NCI-H146 (cell line): ENCODE results near the gene CCL26.
"Not testable (repeated sequence)": the region's sequence is repeated elsewhere in the genome, so short reads cannot be mapped to it uniquely, and the experiment has no call there.

Experiments used
- DNase-seq: peaks from one replicate; lab custom pipeline; 2025; lab: John Stamatoyannopoulos, UW

CCL26 gene

GRCh38 chr7:75738975-75739795, 32.8 kb downstream of the CCL26 start:
- peak; percentile 99 for DNase-seq

DNA sequence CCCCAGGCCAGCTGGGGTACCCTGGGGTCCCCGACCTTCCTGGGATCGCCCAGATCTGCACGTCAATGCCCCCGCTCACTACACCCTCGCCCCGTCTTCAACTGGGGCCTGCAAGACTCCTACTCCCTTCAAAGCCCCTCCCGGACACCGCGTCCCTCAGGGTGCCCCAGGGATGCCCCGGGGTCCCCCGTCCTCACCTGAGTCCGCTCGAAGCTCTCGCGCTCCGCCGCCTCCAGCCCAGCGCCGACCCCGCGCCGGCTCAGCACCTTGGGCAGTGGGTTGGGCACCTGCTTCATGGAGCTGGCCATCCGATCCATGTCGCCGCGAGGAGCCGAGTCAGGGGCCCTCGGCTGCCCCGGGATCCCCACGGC, 33.4 kb downstream of the CCL26 start, which contains the start of gene HIP1:
Gene HIP1, minus strand, starts transcription at position 338 of the 371 bp plus-strand sequence. Its CDS starts 21 bp downstream, at position 317.
- no peak for DNase-seq

- DNase-seq: no peak
Measured at GRCh38 chr7:75737856-75738603, 34.0 kb downstream of the CCL26 start.

- DNase-seq: no peak
Measured at GRCh38 chr7:75735581-75736350, 36.2 kb downstream of the CCL26 start.

DNA sequence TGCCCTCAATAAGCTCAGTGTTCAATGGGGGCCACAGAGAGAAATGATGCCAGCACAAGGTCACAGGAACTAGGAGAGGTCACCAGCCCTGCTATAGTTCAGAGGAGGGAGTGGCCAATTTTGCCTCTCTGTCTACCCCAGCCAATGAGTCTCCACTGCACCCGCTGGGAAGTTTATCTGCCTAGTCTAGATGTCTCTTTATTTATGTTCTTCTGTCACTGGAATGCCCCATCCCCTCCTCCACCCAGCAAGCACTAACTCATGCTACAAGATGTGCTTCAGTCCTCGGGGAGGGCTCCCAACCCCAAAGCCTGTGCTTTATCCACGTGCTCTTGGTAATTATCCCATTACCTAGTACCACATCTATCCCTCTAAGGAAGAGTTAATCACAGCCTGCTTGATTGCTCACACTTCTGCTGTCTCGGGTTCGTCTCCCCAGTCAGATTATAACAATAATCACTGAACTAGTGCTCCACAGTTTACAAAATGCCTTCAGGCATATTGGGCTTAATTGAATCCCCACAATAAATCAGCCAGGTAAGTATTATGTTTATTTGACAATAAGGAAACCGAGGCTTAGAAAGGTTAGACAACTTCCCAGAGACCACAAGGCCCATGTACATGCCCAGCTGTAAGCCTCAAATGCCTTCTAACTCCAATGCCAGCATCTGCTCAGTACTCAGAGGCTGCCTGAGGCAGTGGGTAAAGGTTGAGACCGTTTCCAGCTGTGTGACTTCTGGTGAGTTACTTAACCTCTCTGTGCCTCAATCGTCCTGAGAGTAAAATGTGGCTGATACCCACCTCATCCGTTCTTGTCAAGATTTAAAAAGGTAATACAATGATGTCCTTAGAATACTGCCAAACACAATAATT, 37.2 kb downstream of the CCL26 start:
- DNase-seq: no peak

DNA sequence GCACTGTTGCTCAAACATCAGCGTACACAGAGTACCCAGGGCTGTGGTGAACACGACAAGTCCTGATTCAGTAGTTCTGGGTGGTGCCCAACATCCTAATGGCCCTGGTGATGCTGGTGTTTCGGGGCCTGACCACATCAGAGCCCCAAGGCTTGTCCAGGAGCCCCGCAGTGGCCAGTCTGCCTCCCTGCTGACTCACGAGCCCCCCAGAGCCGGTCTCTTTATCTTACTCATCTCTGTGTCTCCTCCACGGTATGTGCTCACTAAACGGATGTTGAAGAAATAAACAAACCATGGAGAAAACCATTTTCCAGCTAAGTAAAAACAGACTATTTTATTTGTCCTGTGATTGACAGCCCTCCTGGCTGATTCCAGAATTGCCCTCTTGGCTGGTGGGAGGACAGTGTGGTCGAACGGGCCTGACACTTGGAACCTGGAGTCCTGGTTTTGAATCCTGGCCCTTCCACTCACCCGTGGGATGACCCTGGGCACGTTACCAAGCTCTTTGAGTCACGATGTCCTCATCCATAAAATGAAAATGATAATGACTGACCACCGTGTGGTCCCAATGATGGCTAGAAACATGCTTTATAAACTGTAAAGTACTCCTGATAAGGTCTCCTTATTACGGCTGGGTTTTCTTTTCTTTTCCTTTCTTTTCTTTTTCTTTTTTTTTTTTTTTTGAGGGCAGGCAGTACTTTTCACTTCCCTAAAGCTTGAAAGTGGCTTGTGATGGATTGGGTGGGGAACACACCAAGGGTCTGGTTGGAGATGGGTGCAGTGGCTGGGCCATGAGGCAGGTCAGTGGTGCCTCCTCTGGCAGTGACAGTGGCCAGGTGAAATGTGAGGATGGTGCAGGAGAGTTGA, 39.0 kb downstream of the CCL26 start:
- no peak for DNase-seq

GRCh38 chr7:75732016-75732521, 39.9 kb downstream of the CCL26 start:
- DNase-seq: no peak

DNA sequence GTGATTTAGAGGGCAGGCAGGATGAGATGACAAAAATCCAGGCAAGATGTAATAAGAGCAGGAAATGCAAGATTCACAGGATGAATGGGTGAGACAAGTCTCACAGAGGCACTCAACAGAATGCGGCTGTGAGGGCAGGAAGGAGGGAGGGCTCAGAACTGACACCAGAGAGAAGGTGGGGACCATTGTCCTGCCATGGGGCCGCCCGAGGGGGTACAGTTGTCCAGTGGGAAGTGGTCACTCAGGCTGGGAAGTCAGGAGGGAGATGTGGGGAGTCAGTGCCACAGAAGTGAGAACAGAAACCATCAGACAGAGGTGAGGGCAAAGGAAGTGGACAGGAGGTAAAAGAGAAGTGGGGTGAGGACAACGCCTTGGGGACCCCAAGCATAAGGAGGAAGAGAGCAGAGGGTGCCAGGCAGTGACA, 42.1 kb downstream of the CCL26 start:
- no peak for DNase-seq

GRCh38 chr7:75727881-75728593, 44.0 kb downstream of the CCL26 start:
- no peak for DNase-seq

GRCh38 chr7:75727351-75727750, 44.7 kb downstream of the CCL26 start:
- not testable (repeated sequence) for DNase-seq

- no peak for DNase-seq
Measured at GRCh38 chr7:75725306-75725705, 46.7 kb downstream of the CCL26 start.

- DNase-seq: no peak
Measured at GRCh38 chr7:75723444-75723843, 48.6 kb downstream of the CCL26 start.

DNA sequence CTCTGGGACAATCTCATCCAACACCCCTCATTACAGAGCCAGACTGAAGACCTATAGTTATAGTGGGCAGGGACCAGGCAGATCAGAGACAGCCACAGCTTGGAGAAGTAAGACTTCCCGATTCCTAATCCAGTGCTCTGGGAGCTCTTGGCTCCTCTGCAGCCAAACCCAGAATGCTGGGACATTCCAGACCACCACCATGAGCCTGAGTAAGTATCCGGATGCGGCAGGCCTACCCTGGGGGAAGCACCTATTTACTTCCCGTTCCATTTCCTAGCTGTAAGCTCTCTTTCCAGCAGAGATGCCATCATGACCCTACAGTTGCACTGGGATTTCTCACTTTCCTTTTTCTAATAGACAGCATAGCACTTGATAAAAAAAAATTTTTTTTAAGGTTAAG, 49.6 kb downstream of the CCL26 start:
- no peak for DNase-seq

DNA sequence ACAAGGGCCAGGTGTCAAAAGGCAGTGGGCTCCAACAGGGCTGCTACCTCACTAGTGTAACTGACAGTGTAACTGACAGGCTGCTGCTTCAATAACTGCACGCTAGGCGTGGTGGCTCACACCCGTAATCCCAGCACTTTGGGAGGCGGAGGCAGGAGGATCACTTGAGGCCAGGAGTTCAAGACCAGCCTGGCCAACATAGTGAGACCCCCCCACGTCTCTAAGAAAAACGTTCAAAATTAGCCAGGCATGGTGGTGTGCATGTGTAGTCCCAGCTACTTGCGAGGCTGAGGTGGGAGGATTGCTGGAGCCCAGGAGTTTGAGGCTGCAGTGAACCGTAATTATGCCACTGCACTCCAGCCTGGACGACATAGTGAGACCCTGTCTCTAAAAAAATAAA, 50.1 kb downstream of the CCL26 start:
- not testable (repeated sequence) for DNase-seq

DNA sequence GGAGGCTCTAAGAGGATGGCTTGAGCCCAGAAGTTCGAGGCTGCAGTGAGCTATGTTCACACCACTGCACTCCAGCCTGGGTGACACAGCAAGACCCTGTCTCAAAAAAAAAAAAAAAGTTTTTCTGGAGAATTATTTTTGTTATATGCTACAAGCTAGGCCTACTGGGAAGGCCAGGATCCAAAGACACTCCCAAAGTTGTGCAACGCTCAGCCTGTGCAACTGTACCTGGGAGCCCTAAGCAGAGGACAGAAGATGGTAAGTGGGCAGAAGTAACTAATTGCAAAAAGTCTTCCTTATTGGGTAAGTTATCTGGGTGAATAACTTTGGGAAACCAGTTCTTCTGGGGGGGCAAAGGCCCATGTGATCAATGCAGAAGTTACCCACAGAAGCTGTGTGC, 50.6 kb downstream of the CCL26 start:
- DNase-seq: no peak

DNA sequence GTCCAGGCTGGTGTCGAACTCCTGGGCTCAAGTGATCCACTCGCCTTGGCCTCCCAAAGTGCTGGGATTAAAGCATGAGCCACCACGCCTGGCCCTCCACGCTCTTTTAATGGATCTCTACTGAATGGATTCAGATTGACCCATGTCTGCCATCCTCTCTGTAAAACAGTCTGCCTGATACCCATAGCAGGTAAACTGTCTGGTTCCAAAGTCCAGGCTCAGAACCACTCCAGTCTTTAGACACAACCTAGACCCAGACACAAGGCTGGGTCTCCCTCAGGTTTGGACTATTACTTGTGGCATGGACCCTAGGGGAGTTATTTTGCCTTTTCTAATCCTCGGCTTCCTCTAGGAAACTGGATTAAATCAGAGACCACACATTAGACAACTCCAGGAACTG, 52.4 kb downstream of the CCL26 start:
- no peak for DNase-seq
